HG02571 (cell line): Measurements from ENCODE around the gene SLC13A3.

Experiments
- ATAC-seq: cut with Tn5 transposase; IDR thresholded peaks from one replicate; pipeline ENCODE4 v1.9.1; 2021; ENCODE audit warnings: mild to moderate bottlenecking, moderate library complexity; ENCODE audit not compliant: unreplicated experiment

The SLC13A3 gene

DNA sequence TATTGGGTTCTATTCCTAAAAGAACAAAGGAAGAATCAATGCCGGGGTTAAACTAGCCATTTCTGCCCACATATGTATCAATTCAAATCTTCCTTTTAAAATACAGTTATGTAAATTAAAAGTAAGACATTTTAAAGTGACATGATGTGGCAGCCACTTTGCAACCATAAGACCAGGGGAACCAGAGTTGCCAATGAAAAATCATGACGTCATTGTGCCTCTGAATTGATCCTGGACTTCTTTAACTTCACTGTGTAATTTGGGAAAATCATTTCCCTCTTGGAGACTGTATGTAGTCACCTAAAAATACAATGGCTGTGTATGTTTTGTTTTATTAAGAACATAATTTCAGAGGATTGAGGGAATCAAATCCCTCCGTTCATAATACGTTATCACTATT is 42.2 kb downstream of the SLC13A3 start:
- ATAC-seq = no peak

DNA sequence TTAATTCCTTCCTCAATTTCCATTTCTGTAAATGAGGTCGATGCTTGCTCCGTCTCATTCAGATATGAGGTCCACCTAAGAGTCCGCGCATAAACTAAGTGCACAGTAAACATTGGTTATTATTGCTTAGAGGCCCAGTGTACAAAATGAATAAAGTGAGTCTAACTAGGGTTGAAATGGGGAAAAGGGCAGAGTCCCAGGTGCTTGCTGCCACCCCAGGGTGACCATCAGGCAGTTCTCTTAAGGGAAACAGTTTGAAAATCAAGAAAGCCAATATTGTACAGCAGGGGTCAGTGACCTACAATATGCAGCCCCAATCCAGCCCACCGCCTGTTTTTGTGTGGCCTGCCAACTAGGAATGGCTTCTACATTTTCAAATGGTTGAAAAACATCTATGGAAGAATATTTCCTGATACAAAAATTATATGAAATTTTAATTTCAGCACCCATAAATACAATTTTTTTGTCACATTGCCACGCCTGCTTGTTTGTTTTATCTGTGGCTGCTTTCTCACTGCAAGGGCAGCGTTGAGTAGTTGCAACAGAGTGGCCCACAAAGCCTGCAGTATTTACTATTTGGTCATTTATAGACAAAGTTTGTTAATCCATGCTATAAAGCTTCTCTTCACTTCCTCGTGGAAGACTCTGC is 43.3 kb downstream of the SLC13A3 start:
- ATAC-seq = no peak

DNA sequence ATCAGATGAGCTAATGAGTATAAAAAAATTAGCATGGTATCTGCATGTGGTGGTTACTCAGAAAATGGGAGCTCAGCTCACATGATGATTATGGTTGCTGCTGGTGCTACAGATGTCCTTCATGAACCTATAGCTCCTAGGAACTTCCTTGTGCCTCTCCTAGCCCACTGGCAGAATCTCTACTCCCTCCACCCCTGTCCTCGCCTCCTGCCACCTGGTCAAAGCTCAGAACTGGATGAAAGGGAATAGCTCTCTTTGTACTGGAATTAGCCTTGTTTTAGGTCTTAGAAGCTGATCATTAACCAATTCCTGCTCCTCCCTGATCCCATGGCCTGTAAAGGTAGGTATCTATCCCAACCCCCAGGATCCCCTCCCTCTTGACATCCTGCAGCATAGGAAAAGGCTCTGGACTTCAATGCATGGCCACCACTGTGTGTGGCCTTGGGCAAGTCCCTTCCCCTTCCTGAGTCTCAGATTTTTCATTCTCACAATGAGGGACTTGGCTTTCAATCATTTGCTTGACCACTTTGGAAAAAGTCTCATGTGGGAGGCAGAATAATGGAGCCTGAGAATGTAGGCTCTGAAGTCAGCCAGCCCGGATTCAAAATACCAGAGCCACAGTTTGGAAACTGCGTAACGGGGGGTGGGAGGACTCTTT is 43.9 kb downstream of the SLC13A3 start:
- no peak for ATAC-seq

DNA sequence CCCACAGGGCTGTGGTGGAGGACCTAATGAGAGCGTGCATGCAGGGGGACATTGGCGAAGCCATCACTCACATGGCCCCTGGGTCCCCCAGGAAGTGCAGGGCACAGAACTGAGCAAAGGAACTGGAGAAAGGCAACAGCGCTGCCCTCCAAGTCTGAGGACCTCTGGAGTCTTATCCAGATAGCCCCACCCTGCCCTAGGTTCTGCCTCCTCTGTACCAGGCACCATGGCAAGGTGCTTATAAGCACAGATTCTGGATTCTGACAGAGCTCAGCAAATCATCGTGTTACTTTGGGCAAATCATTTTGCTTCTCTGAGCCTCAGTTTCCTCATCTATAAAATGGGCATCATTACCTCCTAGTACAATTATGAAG is 44.5 kb downstream of the SLC13A3 start:
- ATAC-seq = no peak

DNA sequence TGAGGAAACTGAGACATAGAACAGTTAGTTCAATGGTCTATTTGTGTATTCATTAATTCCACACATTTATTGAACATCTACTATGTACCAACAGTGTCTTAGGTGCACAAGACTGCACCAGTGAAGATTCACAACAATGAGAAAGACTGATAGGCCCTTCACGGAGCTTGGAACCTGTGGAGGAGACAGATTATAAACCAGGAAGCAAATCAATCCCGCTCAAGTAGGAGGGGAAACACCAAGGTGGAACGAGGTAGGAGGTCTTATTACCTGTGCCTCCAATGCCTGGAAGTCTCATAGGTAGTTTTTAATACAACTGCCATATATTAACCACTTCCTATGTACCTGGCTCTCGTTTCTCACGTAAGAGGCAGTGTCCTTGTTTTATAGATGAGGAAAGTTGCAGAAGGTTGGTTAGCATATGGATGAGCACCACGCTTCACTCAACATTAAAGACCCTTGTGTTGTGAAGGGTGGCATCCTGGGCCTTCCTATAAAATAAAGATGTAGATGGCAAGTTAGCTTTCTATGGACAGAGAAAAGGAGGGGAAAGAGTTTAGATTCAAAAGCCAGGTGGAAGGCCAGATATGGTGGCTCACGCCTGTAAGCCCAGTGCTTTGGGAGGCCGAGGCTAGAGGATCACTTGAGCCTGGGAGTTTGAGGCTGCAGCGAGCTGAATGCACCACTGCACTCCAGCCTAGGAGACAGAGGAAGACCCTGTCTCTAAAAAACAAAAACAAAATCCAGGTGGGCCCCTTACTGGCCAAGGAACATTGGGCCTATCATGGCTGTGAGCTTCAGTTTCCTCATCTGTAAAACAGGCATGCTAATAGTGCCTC is 45.1 kb downstream of the SLC13A3 start:
- no peak for ATAC-seq

DNA sequence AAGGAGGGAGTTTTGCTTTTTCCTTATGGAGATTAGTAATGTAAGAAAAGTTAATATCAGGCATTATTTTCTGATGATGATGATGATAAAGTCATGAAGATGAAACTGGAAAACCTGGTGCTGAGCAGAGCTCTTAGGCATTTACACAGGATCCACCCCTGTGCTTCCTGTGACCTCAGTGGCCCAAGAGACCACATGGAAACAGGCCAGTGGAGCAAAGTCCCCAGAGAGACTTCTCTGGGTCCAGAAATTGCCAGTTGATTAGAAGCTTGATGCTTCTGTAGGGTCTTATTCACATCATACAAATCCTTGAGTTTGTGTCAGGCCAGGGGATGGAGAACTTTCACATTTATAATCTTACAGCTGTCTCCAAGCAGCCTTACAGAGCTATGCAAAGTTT is 46.1 kb downstream of the SLC13A3 start:
- ATAC-seq = no peak

DNA sequence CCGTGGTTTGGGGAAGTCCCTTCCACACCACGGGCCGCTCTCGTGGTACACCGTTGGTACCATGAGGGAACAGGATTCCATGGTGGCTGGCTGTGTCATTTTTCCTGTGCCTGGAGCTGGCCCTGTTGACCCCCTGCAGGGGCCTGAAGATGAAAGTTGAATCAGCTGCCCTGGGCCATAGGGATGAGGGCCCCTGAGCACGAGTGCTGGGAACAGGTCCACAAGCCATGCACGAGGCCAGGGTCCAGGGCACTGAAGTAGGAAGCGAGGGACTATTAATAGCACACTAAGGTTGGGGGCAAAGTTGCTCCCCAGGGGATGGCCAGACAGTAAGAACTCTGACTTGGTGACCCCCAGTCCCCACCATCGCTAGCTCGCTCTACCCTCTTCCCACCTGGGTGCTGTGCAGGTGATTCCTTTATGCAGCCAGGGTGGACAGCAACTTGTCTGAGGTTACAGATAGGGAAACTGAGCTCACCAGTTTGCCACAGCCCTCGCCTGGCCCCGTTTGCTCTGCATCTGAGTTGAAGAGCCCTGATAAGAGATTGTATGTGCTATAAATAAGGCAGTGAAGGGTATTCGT is 46.6 kb downstream of the SLC13A3 start:
- ATAC-seq = no peak

DNA sequence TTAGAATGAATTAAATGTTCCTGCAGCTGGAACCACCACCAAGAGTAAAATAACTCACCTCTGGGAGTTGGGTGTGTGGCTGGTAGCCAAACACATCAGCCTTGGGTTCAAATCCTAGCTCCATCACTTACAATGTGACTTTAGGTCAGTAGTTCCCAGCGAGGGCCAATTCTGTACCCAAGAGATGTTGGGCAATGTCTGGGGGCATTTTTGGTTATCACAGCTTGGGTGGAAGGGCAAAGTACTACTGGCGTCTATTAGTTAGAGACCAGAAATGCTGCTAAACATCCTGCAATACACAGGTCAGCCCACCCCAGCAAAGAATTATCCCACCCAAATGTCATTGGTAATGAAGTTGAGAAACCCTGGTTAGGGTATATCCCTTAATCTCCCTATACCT is 48.8 kb downstream of the SLC13A3 start:
- ATAC-seq = no peak

DNA sequence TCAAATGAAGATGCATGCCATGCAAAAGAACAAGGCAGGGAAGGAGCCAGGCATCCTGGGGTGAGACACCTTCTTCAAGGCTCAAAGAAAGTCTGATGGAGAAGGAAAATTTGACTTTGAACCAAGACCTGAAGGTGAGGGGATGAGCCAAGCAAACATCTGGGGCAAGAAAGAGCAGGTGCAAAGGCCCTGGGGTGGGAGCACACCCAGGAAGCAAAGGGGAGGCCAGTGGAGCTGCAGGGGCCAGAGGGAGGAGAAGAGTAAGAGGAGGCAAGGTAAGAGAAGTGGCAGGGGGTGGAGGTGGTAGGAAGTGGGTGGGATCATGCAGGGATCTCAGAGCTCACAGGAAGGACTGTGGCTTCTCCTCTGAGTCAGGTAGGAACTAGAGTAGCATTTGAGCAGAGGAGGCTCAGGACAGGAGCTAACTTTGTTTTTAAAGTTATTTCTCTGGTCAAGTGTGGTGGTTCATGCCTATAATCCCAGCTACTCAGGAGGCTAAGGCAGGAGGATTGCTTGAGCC is 49.6 kb downstream of the SLC13A3 start:
- ATAC-seq = no peak

DNA sequence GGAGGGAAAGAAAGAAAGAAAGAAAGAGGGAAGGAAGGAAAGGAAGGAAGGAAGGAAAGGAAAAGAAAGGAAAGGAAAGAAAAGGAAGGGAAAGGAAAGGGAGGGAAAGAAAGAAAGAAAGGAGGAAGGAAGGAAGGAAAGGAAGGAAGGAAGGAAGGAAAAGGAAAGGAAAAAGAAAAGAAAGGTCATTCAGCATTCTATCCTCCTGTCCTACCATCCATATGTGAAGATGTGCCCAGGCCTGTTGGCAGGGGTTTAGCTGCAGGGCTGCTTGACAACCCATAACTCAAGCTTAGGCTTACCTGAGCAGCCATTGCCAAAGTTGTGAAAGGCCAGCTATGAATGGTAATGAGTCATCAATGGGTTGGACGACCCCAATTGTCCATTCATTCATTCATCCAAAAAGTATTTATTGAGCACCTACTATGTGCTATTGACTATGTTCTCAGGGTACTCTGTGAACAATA is 50.9 kb downstream of the SLC13A3 start:
- ATAC-seq = no peak

DNA sequence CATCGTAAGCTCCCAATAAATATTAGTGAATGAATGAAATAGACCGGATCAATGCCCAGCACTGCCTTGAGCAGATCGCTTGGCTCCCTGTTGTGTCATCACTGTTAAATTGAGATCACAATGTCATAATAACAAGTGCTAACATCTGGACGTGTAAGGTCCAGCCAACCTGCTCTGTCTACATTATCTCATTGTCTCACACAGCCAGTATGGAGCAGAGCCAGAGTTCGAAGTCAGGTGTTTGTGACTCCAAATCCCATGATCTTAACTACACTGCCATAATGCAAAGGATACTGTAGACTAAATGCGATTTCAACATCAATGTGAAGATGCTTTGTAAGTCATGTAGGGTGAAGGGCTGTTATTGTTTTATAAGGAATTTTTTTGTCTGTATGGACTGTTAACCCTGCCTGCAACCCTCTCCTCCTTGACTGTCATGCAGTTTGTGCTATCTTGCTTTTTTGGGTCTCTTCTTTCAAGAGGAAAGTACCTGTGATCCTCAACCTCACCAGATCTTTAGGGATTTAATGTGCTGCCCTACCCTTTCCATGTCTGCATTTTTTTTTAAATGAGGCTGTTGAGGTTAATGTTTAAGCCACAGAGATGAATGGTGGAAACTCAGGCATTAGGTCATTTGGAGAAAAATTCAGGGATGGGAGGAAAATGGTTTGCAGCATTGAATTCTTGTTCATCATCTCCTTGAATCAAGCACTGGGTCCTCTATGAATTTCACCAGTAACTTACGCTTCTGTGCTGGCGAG is 51.9 kb downstream of the SLC13A3 start:
- no peak for ATAC-seq

DNA sequence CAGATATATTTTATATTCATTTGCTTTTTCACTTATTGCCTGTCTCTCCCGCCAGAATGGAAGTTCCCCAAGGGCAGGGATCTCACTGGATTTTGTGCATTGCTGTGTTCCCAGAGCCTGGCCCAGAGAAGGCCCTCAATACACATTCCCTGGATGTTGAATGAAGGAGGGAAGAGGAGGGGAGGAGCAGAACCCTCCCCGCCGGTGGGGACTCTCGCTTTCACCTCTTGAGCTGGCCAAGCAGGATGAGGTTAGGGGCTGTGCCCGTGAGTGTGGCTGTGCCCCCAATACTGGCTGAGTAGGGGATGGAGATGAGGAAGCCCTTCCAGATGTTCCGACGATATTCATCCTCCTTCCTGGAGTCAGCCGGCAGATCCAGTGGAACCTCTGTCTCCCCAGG is 55.3 kb downstream of the SLC13A3 start:
- ATAC-seq = no peak

DNA sequence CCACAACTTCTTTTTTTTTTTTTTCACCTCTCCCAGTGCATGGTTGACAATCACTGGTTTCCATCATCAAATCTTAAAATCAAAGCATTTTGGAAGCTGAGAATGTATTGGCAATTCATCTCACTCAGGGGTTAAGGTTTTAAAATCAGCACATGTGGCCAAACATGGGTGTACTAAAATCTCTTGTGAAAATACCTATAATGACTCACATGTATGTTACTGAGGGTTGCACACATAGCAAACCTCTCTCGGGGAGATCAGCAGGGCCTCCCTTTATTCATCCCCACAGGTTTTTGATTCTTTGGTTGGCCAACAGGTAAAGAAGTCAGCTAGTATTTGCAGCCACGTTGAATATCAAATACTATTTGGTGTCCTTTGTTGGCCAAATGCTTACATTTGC is 56.5 kb downstream of the SLC13A3 start:
- no peak for ATAC-seq

DNA sequence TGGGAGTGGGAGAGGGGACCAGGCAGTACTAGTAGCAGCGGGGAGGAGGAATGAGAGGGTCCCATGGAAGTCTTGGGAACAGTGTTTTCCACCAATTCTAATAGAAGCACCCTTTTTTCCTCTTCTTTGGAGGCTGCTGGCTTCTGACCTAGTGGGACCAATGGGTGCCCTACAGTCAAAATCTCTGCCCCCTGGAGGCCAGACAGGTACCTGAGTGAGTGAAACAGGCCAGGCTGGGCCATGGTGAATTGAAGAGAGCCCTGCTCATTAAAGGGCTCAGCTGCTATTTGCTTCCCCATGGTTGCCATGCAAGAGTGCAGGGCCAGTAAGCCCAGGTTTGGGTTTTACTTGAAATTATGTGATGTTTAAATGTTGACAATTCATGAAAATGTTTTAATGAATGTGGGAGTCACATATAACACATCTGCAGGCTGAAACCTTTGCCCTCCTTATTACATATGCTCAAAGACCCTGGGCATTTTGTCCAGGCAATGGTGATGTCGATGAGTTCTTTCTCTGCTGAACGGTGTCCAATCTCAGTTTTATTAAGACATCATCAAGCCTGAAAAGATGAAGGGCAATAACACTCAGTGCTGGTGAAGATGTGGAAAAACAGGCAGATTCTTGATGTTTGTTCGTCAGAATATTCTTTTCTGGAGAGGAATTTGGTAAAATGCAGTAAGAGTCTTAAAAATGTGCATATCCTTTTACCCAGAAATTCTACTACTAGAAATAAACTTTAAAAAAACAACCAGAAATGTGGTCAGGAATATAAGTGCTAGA is 58.5 kb downstream of the SLC13A3 start:
- ATAC-seq = no peak

DNA sequence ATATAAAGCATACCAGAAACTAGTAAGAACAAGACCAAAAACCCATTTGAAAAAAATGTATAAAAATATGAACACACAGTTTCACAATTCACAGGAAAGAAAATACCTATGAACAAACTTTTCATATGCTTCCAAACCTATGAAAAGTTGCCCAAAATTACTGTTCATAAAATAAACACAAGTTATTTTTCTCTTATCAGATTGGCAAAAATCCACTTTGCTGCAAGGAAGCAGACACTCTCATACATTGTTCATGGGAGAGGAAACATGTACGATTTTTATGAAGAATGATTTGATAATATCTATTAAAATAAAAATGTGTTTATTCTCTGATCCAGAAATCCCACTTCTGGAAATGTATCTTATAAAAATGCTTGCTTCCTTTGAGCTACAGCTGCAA is 60.8 kb downstream of the SLC13A3 start:
- ATAC-seq = no peak

DNA sequence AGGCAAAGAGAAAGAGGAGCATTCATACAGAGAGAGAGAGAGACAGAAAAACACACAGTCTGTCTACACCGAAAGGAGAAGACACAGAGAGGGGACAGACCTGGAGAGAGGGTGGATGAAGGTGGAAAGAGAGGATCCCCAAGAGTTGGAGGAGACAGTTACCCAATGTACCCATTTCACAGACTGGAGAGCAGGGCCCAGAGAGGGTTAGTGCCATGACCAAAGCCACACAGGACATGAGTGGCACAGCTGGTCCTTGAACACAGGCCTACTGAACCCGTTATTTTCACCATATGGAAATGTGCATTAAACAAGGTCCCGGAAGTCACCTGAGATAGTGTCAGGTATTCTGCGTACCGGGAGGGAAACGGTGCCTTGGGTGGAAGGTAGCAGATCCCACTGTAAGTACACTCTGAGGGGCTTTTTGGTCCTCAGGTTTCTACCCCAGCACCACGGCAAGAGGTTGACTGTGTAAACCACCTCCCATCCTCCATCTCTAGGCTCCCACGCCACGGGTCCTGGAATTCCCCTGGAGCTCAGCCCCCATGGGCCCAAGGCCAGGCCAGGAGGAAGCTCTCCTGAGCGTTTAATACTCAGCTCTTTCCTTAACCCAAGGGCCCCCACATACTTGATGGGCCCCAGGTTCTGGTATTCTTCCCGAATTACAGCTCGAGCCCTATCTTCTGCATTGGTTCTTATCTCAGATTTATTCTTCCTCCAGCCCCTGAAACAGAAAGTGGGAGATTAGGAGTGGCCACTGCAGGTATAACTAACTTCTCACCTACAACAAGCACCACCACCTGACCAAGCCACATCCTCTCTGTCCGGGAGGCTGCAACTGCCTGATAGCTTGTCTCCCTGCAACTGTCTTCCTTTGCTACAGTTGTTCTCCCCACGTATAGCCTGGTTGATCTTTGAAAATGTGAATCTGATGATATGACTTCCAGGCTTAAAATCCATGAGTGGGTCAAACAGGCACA is 62.4 kb downstream of the SLC13A3 start:
- ATAC-seq = no peak

DNA sequence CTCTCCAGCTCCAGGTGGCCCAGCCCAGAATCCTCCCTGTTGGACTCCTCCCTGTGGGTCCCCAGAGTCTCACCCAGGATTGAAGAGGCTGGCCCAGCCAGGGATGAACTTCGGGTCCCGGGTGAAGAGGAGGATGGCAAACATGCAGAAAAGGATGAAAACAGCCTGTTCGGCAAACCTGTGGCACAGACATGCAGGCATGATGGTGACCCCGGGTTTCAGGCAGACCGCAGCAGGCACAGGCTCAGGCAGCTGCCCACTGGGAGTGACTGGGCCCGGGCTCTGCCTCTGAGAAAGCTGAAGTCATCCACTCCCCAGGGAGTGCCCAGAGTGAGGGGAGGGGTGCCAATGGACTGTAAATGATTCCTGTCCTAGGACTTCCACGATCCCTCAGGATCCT is 63.3 kb downstream of the SLC13A3 start:
- no peak for ATAC-seq

DNA sequence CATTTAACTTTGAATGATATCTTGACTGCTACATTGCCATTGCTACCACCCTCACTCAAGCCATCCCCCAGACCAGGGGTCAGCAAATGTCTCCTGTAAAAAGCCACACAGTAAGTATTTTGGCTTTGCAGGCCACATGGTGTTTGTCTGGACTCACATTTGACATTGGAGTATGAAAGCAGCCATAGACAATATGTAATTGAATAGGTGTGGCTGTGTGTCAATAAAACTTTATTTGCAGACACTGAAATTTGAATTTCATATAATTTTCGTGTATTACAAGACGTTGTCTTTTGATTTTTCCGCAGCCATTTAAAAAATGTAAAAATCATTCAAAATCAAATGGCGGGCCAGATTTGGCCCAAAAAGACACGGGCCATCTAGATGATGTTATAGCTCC is 64.5 kb downstream of the SLC13A3 start:
- ATAC-seq = no peak

DNA sequence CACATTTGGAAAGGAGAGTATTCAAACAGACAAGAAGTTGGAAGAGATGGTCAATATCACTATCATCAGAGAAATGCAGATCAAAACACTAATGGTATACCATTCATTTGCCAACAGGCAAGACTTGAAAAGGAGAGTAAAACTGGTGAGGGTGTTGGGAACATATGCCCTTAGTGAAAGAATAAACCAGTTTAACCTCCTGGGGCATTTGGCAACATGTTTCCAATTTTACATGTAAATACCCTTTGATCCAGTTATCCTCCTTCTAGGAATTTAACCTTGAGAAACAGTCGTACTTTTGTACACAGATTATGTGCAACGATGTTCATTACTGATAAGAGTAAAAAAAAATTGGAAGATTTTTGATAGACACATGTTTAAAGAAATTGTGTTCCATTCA is 66.8 kb downstream of the SLC13A3 start:
- no peak for ATAC-seq
